ENCODE measurements around the gene MTFP1.
A peak's percentile ranks its signal among the peaks of the same experiment; 100 is the strongest.

Gene MTFP1

GRCh38 chr22:30396871-30397655 lies 28.5 kb upstream of the MTFP1 start, which contains the start of gene SEC14L2:
Gene SEC14L2, plus strand, starts transcription at chr22:30397018. Its CDS starts 99 bp downstream, at chr22:30397117.
- WGBS (ENCODE audit: extremely low coverage, insufficient coverage, insufficient read length) = no CpG with 5 or more reads among the region's 56 CpGs
- Histone ChIP-seq H3K14ac (ENCODE audit: low read length) (no peak within 1 kb of the TSS), H3K4me1 (ENCODE audit: control insufficient read depth in 1 of 2, insufficient read depth in 2 of 2, low read length in 2 of 2) (peaks cover 0 to 3% of the 10 kb centered on the region in 2 experiments), H3K23ac (ENCODE audit: low read length) (no peak within 1 kb of the TSS), H4K12ac (ENCODE audit: low read depth, low read length) (no peak within 1 kb of the TSS), H4K91ac (ENCODE audit: low read depth, low read length) (no peak within 1 kb of the TSS), H3K4ac (ENCODE audit: low read depth, low read length) (no peak within 1 kb of the TSS), H3K27me3 (ENCODE audit: insufficient read depth, low read length) (peaks cover 10% of the 10 kb centered on the region), H2BK5ac (ENCODE audit: low read depth, low read length, poor library complexity) (no peak within 1 kb of the TSS), H3K9ac (ENCODE audit: low read length) (no peak within 1 kb of the TSS), H3K18ac (ENCODE audit: low read length) (no peak within 1 kb of the TSS), H2AK5ac (ENCODE audit: low read length) (no peak within 1 kb of the TSS), H3K79me1 (ENCODE audit: low read length) (no peaks in the 10 kb centered on the region), H3K36me3 (ENCODE audit: control insufficient read depth in 1 of 2, insufficient read depth in 2 of 2, low read length in 2 of 2) (no peaks in the 10 kb centered on the region), H3K4me2 (ENCODE audit: low read length) (peak within 1 kb of the TSS; percentile 91), H2BK120ac (ENCODE audit: insufficient read depth, low read length, poor library complexity) (no peak within 1 kb of the TSS), H4K8ac (ENCODE audit: low read depth, low read length) (no peak within 1 kb of the TSS), H2AFZ (ENCODE audit: insufficient read depth, low read length, poor library complexity) (no peak within 1 kb of the TSS), H3K9me3 (ENCODE audit: insufficient read depth, low read depth, low read length) (no peaks in the 10 kb centered on the region), H3K4me3 (ENCODE audit: low read depth, low read length) (peak within 1 kb of the TSS; percentile 71), H3K79me2 (ENCODE audit: control insufficient read depth, insufficient read depth, low read length, poor library complexity) (no peaks in the 10 kb centered on the region), H2BK12ac (ENCODE audit: low read length) (no peak within 1 kb of the TSS), H3K27ac (ENCODE audit: low read depth, low read length) (no peak within 1 kb of the TSS)
- DNase-seq = peak in 1 of 2 donors; percentile 32

DNA sequence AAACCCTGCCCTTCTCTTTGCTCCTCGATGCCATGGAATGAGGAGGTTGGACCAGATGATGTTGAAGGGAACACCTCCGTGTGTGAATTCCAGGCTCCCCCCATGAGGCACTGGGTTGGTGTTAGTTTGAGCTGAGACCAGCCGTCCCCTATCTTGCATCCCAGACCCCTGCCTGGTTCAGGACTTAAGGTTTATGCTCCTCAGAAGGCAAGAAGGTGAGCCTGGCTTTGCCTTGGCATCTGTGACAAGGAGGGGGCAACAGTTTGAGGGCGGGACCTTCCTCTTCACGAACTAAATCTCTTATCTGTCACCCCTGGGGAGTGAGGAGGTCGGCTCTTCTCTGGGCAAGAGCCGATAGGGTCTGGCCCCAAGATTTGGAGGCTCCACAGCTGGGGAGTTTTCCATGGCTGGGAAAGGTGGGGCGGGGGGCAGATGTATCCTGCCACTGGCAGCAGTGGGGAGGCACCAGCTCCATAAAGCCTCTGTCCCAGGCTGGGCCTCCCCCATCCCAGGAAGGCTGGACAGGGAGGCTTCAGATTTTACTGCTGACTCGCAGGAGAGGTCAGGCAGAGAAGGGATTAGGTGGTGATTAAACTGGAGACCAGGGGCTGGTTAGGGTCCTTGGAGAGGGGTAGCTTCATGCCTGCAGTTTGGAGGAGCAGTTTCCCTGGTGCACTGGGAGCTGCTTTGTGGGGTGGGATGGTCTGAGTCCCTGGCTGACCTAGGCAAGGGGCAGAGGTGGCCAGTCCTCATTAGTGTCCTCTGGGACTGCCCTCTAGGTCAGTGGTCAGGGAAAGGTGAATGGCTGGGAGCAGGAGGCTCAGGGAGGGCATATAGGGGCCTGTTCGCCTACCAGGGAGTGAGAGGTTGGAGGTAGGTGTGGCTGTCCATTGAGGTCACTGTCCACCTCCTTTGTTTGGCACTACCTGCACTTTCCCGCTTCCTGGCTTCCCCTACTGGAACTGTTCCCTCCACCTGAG lies 27.6 kb upstream of the MTFP1 start:
- Histone ChIP-seq H2BK120ac (ENCODE audit: insufficient read depth, low read length, poor library complexity) (no peak overlapping the region), H3K4me3 (ENCODE audit: low read depth, low read length) (no peak overlapping the region), H3K79me2 (ENCODE audit: control insufficient read depth, insufficient read depth, low read length, poor library complexity) (no peaks in the 10 kb centered on the region), H2BK12ac (ENCODE audit: low read length) (no peak overlapping the region), H3K9me3 (ENCODE audit: insufficient read depth, low read depth, low read length) (no peaks in the 10 kb centered on the region), H3K9ac (ENCODE audit: low read length) (no peak overlapping the region), H2BK5ac (ENCODE audit: low read depth, low read length, poor library complexity) (no peak overlapping the region), H3K4me1 (ENCODE audit: control insufficient read depth in 1 of 2, insufficient read depth in 2 of 2, low read length in 2 of 2) (peaks cover 0 to 6% of the 10 kb centered on the region in 2 experiments), H4K12ac (ENCODE audit: low read depth, low read length) (no peak overlapping the region), H3K79me1 (ENCODE audit: low read length) (no peaks in the 10 kb centered on the region), H2AFZ (ENCODE audit: insufficient read depth, low read length, poor library complexity) (no peak overlapping the region), H3K4ac (ENCODE audit: low read depth, low read length) (no peak overlapping the region), H3K14ac (ENCODE audit: low read length) (no peak overlapping the region), H3K23ac (ENCODE audit: low read length) (no peak overlapping the region), H3K27ac (ENCODE audit: low read depth, low read length) (no peak overlapping the region), H3K18ac (ENCODE audit: low read length) (no peak overlapping the region), H4K8ac (ENCODE audit: low read depth, low read length) (no peak overlapping the region), H3K4me2 (ENCODE audit: low read length) (peak overlapping the region; percentile 91), H4K91ac (ENCODE audit: low read depth, low read length) (no peak overlapping the region), H3K36me3 (ENCODE audit: control insufficient read depth in 1 of 2, insufficient read depth in 2 of 2, low read length in 2 of 2) (no peaks in the 10 kb centered on the region), H2AK5ac (ENCODE audit: low read length) (no peak overlapping the region), H3K27me3 (ENCODE audit: insufficient read depth, low read length) (peaks cover 10% of the 10 kb centered on the region)
- WGBS (ENCODE audit: extremely low coverage, insufficient coverage, insufficient read length) = no CpG with 5 or more reads among the region's 11 CpGs
- DNase-seq = no peak

DNA sequence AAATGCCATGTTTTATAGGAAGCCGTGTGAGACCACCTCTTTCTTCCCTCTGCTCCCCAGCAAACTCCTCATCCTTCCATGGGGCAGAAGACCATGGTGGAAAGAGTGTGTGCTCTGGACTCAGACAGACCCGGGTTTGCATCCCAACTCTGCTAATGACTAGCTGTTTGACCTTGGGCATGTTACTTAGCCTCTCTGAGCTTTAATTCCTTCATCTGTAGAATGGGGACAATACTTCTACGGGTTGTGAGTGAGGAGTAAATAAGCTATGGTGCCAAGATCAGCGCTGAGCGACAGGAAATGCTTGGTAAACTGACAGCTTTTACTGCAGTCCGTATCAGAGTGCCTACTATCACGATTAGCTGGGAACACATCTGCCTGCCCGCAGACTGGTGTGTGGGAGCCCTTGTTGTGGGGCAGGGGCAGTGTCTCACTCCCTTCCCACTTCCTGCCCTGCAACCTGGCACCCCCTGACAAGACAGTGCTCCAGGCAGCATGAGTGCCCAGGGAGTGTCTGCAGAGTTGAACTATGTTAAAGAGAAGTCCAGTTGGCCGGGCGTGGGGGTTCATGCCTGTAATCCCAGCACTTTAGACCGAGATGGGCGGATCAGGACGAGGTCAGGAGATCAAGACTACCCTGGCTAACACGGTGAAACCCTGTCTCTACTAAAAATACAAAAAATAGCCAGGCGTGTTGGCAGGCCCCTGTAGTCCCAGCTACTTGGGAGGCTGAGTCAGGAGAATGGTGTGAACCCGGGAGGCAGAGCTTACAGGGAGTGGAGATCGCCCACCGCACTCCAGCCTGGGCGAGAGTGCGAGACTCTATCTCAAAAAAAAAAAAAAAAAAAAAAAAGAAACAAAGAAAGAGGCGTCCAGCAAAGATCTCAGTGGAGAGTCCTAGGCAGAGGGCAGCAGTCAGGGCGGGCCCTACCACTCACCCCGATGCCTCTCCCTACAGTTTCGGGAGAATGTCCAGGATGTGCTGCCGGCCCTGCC lies 26.6 kb upstream of the MTFP1 start:
- no peak overlapping the region for H3K9ac ChIP-seq (ENCODE audit: low read length)
- H3K4me3 ChIP-seq (ENCODE audit: low read depth, low read length) = no peak overlapping the region
- H3K4me2 ChIP-seq (ENCODE audit: low read length) = no peak overlapping the region
- H4K8ac ChIP-seq (ENCODE audit: low read depth, low read length) = no peak overlapping the region
- no peaks in the 10 kb centered on the region for H3K36me3 ChIP-seq (ENCODE audit: control insufficient read depth in 1 of 2, insufficient read depth in 2 of 2, low read length in 2 of 2)
- no peaks in the 10 kb centered on the region for H3K9me3 ChIP-seq (ENCODE audit: insufficient read depth, low read depth, low read length)
- H2BK12ac ChIP-seq (ENCODE audit: low read length) = no peak overlapping the region
- H2AFZ ChIP-seq (ENCODE audit: insufficient read depth, low read length, poor library complexity) = no peak overlapping the region
- no peaks in the 10 kb centered on the region for H3K79me2 ChIP-seq (ENCODE audit: control insufficient read depth, insufficient read depth, low read length, poor library complexity)
- no peak overlapping the region for H3K4ac ChIP-seq (ENCODE audit: low read depth, low read length)
- no peak overlapping the region for H4K91ac ChIP-seq (ENCODE audit: low read depth, low read length)
- no peak overlapping the region for H2AK5ac ChIP-seq (ENCODE audit: low read length)
- no peak overlapping the region for H2BK120ac ChIP-seq (ENCODE audit: insufficient read depth, low read length, poor library complexity)
- no peak overlapping the region for H3K23ac ChIP-seq (ENCODE audit: low read length)
- H3K14ac ChIP-seq (ENCODE audit: low read length) = no peak overlapping the region
- H3K79me1 ChIP-seq (ENCODE audit: low read length) = no peaks in the 10 kb centered on the region
- H3K27me3 ChIP-seq (ENCODE audit: insufficient read depth, low read length) = peaks cover 10% of the 10 kb centered on the region
- no CpG with 5 or more reads among the region's 25 CpGs for WGBS (ENCODE audit: extremely low coverage, insufficient coverage, insufficient read length)
- DNase-seq = no peak
- no peak overlapping the region for H3K27ac ChIP-seq (ENCODE audit: low read depth, low read length)
- H2BK5ac ChIP-seq (ENCODE audit: low read depth, low read length, poor library complexity) = no peak overlapping the region
- peaks cover 0 to 6% of the 10 kb centered on the region in 2 experiments for H3K4me1 ChIP-seq (ENCODE audit: control insufficient read depth in 1 of 2, insufficient read depth in 2 of 2, low read length in 2 of 2)
- H4K12ac ChIP-seq (ENCODE audit: low read depth, low read length) = no peak overlapping the region
- no peak overlapping the region for H3K18ac ChIP-seq (ENCODE audit: low read length)

- no peak overlapping the region for H3K4ac ChIP-seq (ENCODE audit: low read depth, low read length)
- no peaks in the 10 kb centered on the region for H3K9me3 ChIP-seq (ENCODE audit: insufficient read depth, low read depth, low read length)
- no peak overlapping the region for H3K23ac ChIP-seq (ENCODE audit: low read length)
- H3K14ac ChIP-seq (ENCODE audit: low read length) = no peak overlapping the region
- H3K4me3 ChIP-seq (ENCODE audit: low read depth, low read length) = no peak overlapping the region
- no peak overlapping the region for H4K91ac ChIP-seq (ENCODE audit: low read depth, low read length)
- no peak overlapping the region for H2AFZ ChIP-seq (ENCODE audit: insufficient read depth, low read length, poor library complexity)
- H3K27ac ChIP-seq (ENCODE audit: low read depth, low read length) = no peak overlapping the region
- no peak for DNase-seq
- no peak overlapping the region for H2BK5ac ChIP-seq (ENCODE audit: low read depth, low read length, poor library complexity)
- H3K27me3 ChIP-seq (ENCODE audit: insufficient read depth, low read length) = peaks cover 10% of the 10 kb centered on the region
- no peak overlapping the region for H4K12ac ChIP-seq (ENCODE audit: low read depth, low read length)
- H3K36me3 ChIP-seq (ENCODE audit: control insufficient read depth in 1 of 2, insufficient read depth in 2 of 2, low read length in 2 of 2) = no peaks in the 10 kb centered on the region
- H3K18ac ChIP-seq (ENCODE audit: low read length) = no peak overlapping the region
- no CpG with 5 or more reads among the region's 5 CpGs for WGBS (ENCODE audit: extremely low coverage, insufficient coverage, insufficient read length)
- no peak overlapping the region for H2BK12ac ChIP-seq (ENCODE audit: low read length)
- no peak overlapping the region for H3K9ac ChIP-seq (ENCODE audit: low read length)
- no peak overlapping the region for H4K8ac ChIP-seq (ENCODE audit: low read depth, low read length)
- no peak overlapping the region for H2AK5ac ChIP-seq (ENCODE audit: low read length)
- no peaks in the 10 kb centered on the region for H3K79me1 ChIP-seq (ENCODE audit: low read length)
- no peak overlapping the region for H3K4me2 ChIP-seq (ENCODE audit: low read length)
- no peak overlapping the region for H2BK120ac ChIP-seq (ENCODE audit: insufficient read depth, low read length, poor library complexity)
- peaks cover 0 to 6% of the 10 kb centered on the region in 2 experiments for H3K4me1 ChIP-seq (ENCODE audit: control insufficient read depth in 1 of 2, insufficient read depth in 2 of 2, low read length in 2 of 2)
- no peaks in the 10 kb centered on the region for H3K79me2 ChIP-seq (ENCODE audit: control insufficient read depth, insufficient read depth, low read length, poor library complexity)
Observed at GRCh38 chr22:30399718-30400117, 25.9 kb upstream of the MTFP1 start.
